ENCODE data around the gene RPS6KC1. TPM values are rescaled to one million over a fixed set of nuclear protein-coding genes. Genes with fewer than 3 reads are reported as not detected.

RPS6KC1 gene
- total and polyA plus RNA-seq, 9 of the 15 experiments (the other 6 are each of a cell fraction or from before 2014, with no cell fraction given): 4.3 to 34.6 (median 20.9) TPM

- peaks cover 4% of the 10 kb centered on the region; the same call in 2 of the 3 replicates for H3K36me3 ChIP-seq (ENCODE audit: control insufficient read depth, insufficient read depth, low read length)
- in situ Hi-C loops (cut with MboI) (no loop called here), intact Hi-C loops (cut with micrococcal nuclease) (loop anchor here (5.0 kb wide), 1 partner anchor 400 kb away; no protein-coding TSS in a partner anchor)
- no peak overlapping the region for H3K27ac ChIP-seq (ENCODE audit: extremely low read depth, low read depth, low read length)
- ATAC-seq (peak; percentile 50), FAIRE-seq (no peak), DNase-seq (ENCODE audit: extremely low read depth in 1 of 4, low spot score in 3 of 4) (no peak)
- H3K4me2 ChIP-seq (ENCODE audit: insufficient read depth, low read length): no peak overlapping the region
- TF ChIP-seq PKNOX1 (IDR thresholded peaks at IDR 0.05): no peak
- no peak for TF ChIP-seq ZBTB33 (CRISPR knock-in tag; IDR thresholded peaks at IDR 0.05)
- TF ChIP-seq ZNF57 (CRISPR knock-in tag; IDR thresholded peaks at IDR 0.05): no peak
- no peak for TF ChIP-seq ETV1 (tag; conservative IDR thresholded peaks at IDR 0.05; ENCODE audit: low read depth)
- TF ChIP-seq NFE2 (IDR thresholded peaks at IDR 0.05; ENCODE audit: low read depth): no peak
- no peak for TF ChIP-seq PRDM10 (IDR thresholded peaks at IDR 0.05; ENCODE audit: partially characterized antibody)
- TF ChIP-seq ZKSCAN8 (CRISPR knock-in tag; IDR thresholded peaks at IDR 0.05): no peak
- TF ChIP-seq, protein P1, sequence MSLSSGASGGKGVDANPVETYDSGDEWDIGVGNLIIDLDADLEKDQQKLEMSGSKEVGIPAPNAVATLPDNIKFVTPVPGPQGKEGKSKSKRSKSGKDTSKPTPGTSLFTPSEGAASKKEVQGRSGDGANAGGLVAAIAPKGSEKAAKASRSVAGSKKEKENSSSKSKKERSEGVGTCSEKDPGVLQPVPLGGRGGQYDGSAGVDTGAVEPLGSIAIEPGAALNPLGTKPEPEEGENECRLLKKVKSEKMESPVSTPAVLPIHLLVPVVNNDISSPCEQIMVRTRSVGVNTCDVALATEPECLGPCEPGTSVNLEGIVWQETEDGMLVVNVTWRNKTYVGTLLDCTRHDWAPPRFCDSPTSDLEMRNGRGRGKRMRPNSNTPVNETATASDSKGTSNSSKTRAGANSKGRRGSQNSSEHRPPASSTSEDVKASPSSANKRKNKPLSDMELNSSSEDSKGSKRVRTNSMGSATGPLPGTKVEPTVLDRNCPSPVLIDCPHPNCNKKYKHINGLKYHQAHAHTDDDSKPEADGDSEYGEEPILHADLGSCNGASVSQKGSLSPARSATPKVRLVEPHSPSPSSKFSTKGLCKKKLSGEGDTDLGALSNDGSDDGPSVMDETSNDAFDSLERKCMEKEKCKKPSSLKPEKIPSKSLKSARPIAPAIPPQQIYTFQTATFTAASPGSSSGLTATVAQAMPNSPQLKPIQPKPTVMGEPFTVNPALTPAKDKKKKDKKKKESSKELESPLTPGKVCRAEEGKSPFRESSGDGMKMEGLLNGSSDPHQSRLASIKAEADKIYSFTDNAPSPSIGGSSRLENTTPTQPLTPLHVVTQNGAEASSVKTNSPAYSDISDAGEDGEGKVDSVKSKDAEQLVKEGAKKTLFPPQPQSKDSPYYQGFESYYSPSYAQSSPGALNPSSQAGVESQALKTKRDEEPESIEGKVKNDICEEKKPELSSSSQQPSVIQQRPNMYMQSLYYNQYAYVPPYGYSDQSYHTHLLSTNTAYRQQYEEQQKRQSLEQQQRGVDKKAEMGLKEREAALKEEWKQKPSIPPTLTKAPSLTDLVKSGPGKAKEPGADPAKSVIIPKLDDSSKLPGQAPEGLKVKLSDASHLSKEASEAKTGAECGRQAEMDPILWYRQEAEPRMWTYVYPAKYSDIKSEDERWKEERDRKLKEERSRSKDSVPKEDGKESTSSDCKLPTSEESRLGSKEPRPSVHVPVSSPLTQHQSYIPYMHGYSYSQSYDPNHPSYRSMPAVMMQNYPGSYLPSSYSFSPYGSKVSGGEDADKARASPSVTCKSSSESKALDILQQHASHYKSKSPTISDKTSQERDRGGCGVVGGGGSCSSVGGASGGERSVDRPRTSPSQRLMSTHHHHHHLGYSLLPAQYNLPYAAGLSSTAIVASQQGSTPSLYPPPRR (CRISPR knock-in tag; IDR thresholded peaks at IDR 0.05; ENCODE audit: borderline replicate concordance): no peak
- TF ChIP-seq RBFOX2 (IDR thresholded peaks at IDR 0.05; ENCODE audit: low read depth, low read length): no peak
- no peak for TF ChIP-seq NR2C1 (IDR thresholded peaks at IDR 0.05)
- TF ChIP-seq NR2C1 (tag; IDR thresholded peaks at IDR 0.05): no peak
- peaks cover 84% of the 10 kb centered on the region for H3K79me2 ChIP-seq (ENCODE audit: control insufficient read depth, insufficient read depth, low read length)
- no TSS peak for BruUV-seq (replicated peaks)
- peaks cover 3 to 32% of the 10 kb centered on the region in 2 experiments; a peak in 4 of 5 replicates for H3K4me1 ChIP-seq (replicated peaks in 1 of 2; ENCODE audit: control insufficient read depth in 2 of 2, insufficient read depth in 2 of 2, low read length in 2 of 2)
- H3K9me1 ChIP-seq (ENCODE audit: control insufficient read depth, insufficient read depth, low read length): no peaks in the 10 kb centered on the region
- no peaks in the 10 kb centered on the region for H3K9me3 ChIP-seq (replicated peaks; ENCODE audit: control insufficient read depth, insufficient read depth, low read depth, low read length)
- no peak overlapping the region for H3K4me3 ChIP-seq
- ChIA-PET POLR2A (interaction anchor here (0.6 to 2.8 kb wide), 5 partner anchors 11 to 396 kb away, joined by 3 to 16 read pairs (median 3); no protein-coding TSS in a partner anchor), CTCF (ENCODE audit: low intra/inter-chr PET ratio) (no interaction called here)
- WGBS (ENCODE audit: insufficient coverage, low coverage, missing lambda C conversion rate): 35% methylated on average over 1 of the region's 1 CpG
- no peaks in the 10 kb centered on the region for H3K27me3 ChIP-seq (ENCODE audit: control insufficient read depth in 2 of 2, insufficient read depth in 2 of 2, low read length in 2 of 2)
- peaks cover 7% of the 10 kb centered on the region; the same call in 1 of the 2 replicates for H4K20me1 ChIP-seq (replicated peaks; ENCODE audit: control insufficient read depth, insufficient read depth, low read length)
- H2AFZ ChIP-seq (ENCODE audit: low read depth, low read length): no peak overlapping the region
- H3K9ac ChIP-seq (ENCODE audit: insufficient read depth in 1 of 2, low read depth in 2 of 2, low read length in 2 of 2): no peak overlapping the region; a peak in 1 of 4 replicates
Observed at GRCh38 chr1:213067352-213067751, 16.3 kb downstream of the RPS6KC1 start.

Measured in K562 (cell line).